Nephron (organoid): ENCODE data around the gene SH3RF2.

Source experiments
- H3K27ac Mint-ChIP-seq, 3 experiments: 2 replicates each; pipeline ENCODE4 v1.8.0; 2020; ENCODE audit warnings: mixed read lengths in 3 of 3, mild to moderate bottlenecking in 2 of 3, moderate library complexity in 1 of 3
- H3K27me3 Mint-ChIP-seq: 2 replicates; pipeline ENCODE4 v1.8.0; 2021; ENCODE audit warnings: low read depth, mild to moderate bottlenecking, moderate library complexity, mixed read lengths
- H3K36me3 Mint-ChIP-seq: 2 replicates; pipeline ENCODE4 v1.8.0; 2020; ENCODE audit warnings: low read depth, mixed read lengths
- H3K4me1 Mint-ChIP-seq: 2 replicates; pipeline ENCODE4 v1.8.0; 2020; ENCODE audit warnings: mixed read lengths
- H3K4me3 Mint-ChIP-seq, 3 experiments: 2 replicates each; pipeline ENCODE4 v1.8.0; 2020; ENCODE audit warnings: mild to moderate bottlenecking in 3 of 3, mixed read lengths in 3 of 3, moderate library complexity in 2 of 3
- H3K9me3 Mint-ChIP-seq: 2 replicates; pipeline ENCODE4 v1.8.0; 2020; ENCODE audit warnings: mixed read lengths
- TF ChIP-seq, protein P1 (sequence below), 3 experiments: fragments of 200-600 bp; sonication (generic); IDR thresholded peaks; one replicate each; pipeline ENCODE4 v1.5.0; 2021; ENCODE audit warnings: antibody characterized with exemption in 3 of 3; ENCODE audit not compliant: unreplicated experiment in 3 of 3

Gene SH3RF2

DNA sequence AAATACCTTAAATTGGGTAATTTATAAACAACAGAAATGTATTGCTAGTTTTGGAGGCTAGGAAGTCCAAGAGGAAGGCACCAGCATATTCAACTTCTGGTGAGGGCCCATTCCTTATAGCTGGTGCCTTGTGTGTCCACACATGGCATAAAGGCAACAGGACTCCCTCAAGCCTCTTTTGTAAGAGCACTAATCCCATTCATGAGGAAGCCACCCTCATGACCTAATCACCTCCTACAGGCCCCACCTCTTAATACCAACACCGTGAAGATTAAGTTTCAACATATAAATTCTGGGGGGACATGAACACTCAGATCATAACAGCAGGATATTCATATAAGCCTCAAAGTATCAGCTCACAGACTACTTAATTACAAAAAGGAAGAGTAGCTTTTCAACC, 173.0 kb downstream of the SH3RF2 start:
- Mint-ChIP-seq H3K27ac (peak overlapping the region; percentile 13 to 29 (median 27)), H3K4me1 (peaks cover 6% of the 10 kb centered on the region), H3K27me3 (no peaks in the 10 kb centered on the region), H3K4me3 (no peak overlapping the region), H3K36me3 (peaks cover 30% of the 10 kb centered on the region), H3K9me3 (no peaks in the 10 kb centered on the region)
- TF ChIP-seq, protein P1, sequence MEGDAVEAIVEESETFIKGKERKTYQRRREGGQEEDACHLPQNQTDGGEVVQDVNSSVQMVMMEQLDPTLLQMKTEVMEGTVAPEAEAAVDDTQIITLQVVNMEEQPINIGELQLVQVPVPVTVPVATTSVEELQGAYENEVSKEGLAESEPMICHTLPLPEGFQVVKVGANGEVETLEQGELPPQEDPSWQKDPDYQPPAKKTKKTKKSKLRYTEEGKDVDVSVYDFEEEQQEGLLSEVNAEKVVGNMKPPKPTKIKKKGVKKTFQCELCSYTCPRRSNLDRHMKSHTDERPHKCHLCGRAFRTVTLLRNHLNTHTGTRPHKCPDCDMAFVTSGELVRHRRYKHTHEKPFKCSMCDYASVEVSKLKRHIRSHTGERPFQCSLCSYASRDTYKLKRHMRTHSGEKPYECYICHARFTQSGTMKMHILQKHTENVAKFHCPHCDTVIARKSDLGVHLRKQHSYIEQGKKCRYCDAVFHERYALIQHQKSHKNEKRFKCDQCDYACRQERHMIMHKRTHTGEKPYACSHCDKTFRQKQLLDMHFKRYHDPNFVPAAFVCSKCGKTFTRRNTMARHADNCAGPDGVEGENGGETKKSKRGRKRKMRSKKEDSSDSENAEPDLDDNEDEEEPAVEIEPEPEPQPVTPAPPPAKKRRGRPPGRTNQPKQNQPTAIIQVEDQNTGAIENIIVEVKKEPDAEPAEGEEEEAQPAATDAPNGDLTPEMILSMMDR (IDR thresholded peaks at IDR 0.05; ENCODE audit: unreplicated experiment in 3 of 3) = no peak

DNA sequence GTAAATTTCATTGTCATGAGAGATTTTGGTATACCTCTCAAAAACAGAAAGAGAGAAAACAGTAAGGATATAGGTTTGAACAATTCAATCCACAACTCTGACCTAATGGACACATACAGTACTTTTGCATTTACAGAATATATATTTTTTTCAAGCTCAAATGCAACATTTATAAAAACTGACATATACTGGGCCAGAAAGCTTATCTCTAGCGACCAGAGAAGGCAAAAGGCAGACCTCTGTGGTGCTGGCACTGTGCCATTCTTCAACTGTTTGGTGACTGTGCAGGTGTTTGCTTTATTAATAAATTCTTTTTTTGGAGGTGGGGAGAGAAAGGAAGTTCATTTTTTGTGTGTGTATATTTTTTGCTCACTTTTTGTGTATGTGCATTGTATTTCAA, 175.0 kb downstream of the SH3RF2 start:
- TF ChIP-seq, protein P1 (IDR thresholded peaks at IDR 0.05; ENCODE audit: unreplicated experiment in 3 of 3) = no peak
- Mint-ChIP-seq H3K27ac (no peak overlapping the region), H3K4me3 (no peak overlapping the region), H3K36me3 (peaks cover 28% of the 10 kb centered on the region), H3K9me3 (no peaks in the 10 kb centered on the region), H3K4me1 (peaks cover 12% of the 10 kb centered on the region), H3K27me3 (no peaks in the 10 kb centered on the region)

DNA sequence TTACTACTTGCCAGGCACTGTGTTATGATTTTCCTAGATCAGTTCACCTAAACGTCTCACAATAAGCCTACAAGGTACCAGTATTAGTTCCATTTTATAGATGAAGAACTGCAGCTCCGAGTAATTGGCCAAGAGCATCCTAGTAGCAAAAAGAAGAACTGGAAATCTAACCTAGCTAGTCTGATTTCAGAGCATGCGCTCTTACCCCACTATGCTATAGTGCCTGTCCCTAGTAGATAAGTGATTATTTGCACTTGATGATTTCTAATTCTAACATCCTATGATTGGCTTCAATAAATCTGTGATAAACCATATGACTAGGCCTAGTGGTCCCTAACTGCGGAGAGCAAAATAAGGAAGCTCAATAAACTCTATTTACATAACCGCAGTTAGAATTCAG, 176.1 kb downstream of the SH3RF2 start:
- Mint-ChIP-seq H3K27ac (no peak overlapping the region), H3K4me3 (no peak overlapping the region), H3K4me1 (peaks cover 18% of the 10 kb centered on the region), H3K36me3 (peaks cover 26% of the 10 kb centered on the region), H3K9me3 (no peaks in the 10 kb centered on the region), H3K27me3 (no peaks in the 10 kb centered on the region)
- TF ChIP-seq, protein P1 (IDR thresholded peaks at IDR 0.05; ENCODE audit: unreplicated experiment in 3 of 3) = no peak
